GM21576 (cell line): ENCODE data around the gene LRRC1.

Source experiments
- ATAC-seq: cut with Tn5 transposase; IDR thresholded peaks from one replicate; pipeline ENCODE4 v1.9.1; 2021; ENCODE audit warnings: mild to moderate bottlenecking, moderate library complexity; ENCODE audit not compliant: unreplicated experiment

Gene LRRC1

GRCh38 chr6:53845280-53846195 lies 50.7 kb downstream of the LRRC1 start:
- no peak for ATAC-seq

GRCh38 chr6:53846250-53846649 lies 51.4 kb downstream of the LRRC1 start:
- no peak for ATAC-seq

GRCh38 chr6:53847796-53848314 lies 53.0 kb downstream of the LRRC1 start:
- no peak for ATAC-seq

GRCh38 chr6:53850527-53850926 lies 55.7 kb downstream of the LRRC1 start:
- ATAC-seq: no peak

- no peak for ATAC-seq
These were observed 56.8 kb downstream of the LRRC1 start for GRCh38 chr6:53851561-53851960.

- no peak for ATAC-seq
These were observed 58.0 kb downstream of the LRRC1 start for GRCh38 chr6:53852805-53853204.

- no peak for ATAC-seq
These were observed 60.2 kb downstream of the LRRC1 start for GRCh38 chr6:53854843-53855567.

- no peak for ATAC-seq
These were observed 61.1 kb downstream of the LRRC1 start for GRCh38 chr6:53855940-53856339.

- no peak for ATAC-seq
These were observed 62.7 kb downstream of the LRRC1 start for GRCh38 chr6:53857318-53858094.

- ATAC-seq: no peak
These were observed 63.4 kb downstream of the LRRC1 start for GRCh38 chr6:53858196-53858595.

- ATAC-seq: no peak
These were observed 64.1 kb downstream of the LRRC1 start for GRCh38 chr6:53858913-53859312.

- no peak for ATAC-seq
These were observed 65.7 kb downstream of the LRRC1 start for GRCh38 chr6:53860511-53860910.

- no peak for ATAC-seq
These were observed 66.7 kb downstream of the LRRC1 start for GRCh38 chr6:53861518-53861917.

- no peak for ATAC-seq
These were observed 68.1 kb downstream of the LRRC1 start for GRCh38 chr6:53862662-53863462.

- ATAC-seq: no peak
These were observed 70.0 kb downstream of the LRRC1 start for GRCh38 chr6:53864781-53865180.

GRCh38 chr6:53866226-53866625 lies 71.4 kb downstream of the LRRC1 start:
- ATAC-seq: no peak

GRCh38 chr6:53868626-53869025 lies 73.8 kb downstream of the LRRC1 start:
- ATAC-seq: no peak

- no peak for ATAC-seq
These were observed 75.2 kb downstream of the LRRC1 start for GRCh38 chr6:53869964-53870363.

- no peak for ATAC-seq
These were observed 79.1 kb downstream of the LRRC1 start for GRCh38 chr6:53873922-53874321.

GRCh38 chr6:53874964-53875363 lies 80.2 kb downstream of the LRRC1 start:
- ATAC-seq: no peak
